Ishikawa (cell line): ENCODE measurements around the gene GLYAT.

Experiments
- EP300 ChIP-seq: IDR thresholded peaks from 2 replicates; pipeline ENCODE4 v1.6.1; 2012; ENCODE audit warnings: borderline replicate concordance
- MAX ChIP-seq: IDR thresholded peaks from 2 replicates; pipeline ENCODE4 v1.6.1; 2012
- NFIC ChIP-seq: IDR thresholded peaks from 2 replicates; pipeline ENCODE4 v1.6.1; 2012
- RAD21 ChIP-seq: IDR thresholded peaks from 2 replicates; pipeline ENCODE4 v1.6.1; 2012; ENCODE audit warnings: low read depth
- REST ChIP-seq: IDR thresholded peaks from 2 replicates; pipeline ENCODE4 v1.6.1; 2012; ENCODE audit warnings: low read depth, mild to moderate bottlenecking
- TAF1 ChIP-seq: IDR thresholded peaks from 2 replicates; pipeline ENCODE4 v1.6.1; 2012; ENCODE audit warnings: low read depth, mild to moderate bottlenecking
- TEAD4 ChIP-seq: IDR thresholded peaks from 2 replicates; pipeline ENCODE4 v1.6.1; 2012
- ZBTB7A ChIP-seq: IDR thresholded peaks from 2 replicates; pipeline ENCODE4 v1.6.1; 2012; ENCODE audit warnings: low read depth

GRCh38 chr11:58780578-58780977, 48.8 kb upstream of the GLYAT start:
- TF ChIP-seq EP300: no peak
- no peak for TF ChIP-seq TEAD4
- no peak for TF ChIP-seq RAD21
- TF ChIP-seq MAX: no peak
- no peak for TF ChIP-seq REST
- TF ChIP-seq TAF1: no peak
- TF ChIP-seq ZBTB7A: no peak
- TF ChIP-seq NFIC: no peak
